ENCODE results near the gene GPHN.

GPHN gene

DNA sequence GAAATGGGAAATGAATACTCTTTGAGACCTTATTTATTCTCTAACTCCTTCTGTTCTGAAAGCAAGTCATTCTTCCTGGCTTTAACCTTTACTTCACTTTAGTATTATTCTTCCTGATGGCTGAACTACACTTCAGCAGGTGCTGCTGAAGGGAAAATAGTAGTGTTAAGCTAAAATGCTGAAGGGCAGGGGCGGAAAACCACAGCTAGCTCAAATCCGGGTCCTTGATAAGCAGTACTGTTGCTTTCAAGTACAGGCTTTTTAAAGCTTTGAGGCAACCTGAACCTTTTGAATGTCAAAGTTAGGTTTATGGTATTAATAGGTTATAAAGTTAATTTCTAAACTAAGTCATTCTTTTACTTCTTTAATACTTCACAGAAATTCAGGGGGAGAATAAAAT, 11.0 kb upstream of the GPHN start:
- no peak for TF ChIP-seq FOXP2 (optimal IDR thresholded peaks at IDR 0.05; ENCODE audit: borderline replicate concordance, extremely low read depth, extremely low read length, insufficient read depth)
- no peak for TF ChIP-seq POLR2AphosphoS5 (IDR thresholded peaks at IDR 0.05; ENCODE audit: low read depth, low read length)
- TF ChIP-seq, protein P1, sequence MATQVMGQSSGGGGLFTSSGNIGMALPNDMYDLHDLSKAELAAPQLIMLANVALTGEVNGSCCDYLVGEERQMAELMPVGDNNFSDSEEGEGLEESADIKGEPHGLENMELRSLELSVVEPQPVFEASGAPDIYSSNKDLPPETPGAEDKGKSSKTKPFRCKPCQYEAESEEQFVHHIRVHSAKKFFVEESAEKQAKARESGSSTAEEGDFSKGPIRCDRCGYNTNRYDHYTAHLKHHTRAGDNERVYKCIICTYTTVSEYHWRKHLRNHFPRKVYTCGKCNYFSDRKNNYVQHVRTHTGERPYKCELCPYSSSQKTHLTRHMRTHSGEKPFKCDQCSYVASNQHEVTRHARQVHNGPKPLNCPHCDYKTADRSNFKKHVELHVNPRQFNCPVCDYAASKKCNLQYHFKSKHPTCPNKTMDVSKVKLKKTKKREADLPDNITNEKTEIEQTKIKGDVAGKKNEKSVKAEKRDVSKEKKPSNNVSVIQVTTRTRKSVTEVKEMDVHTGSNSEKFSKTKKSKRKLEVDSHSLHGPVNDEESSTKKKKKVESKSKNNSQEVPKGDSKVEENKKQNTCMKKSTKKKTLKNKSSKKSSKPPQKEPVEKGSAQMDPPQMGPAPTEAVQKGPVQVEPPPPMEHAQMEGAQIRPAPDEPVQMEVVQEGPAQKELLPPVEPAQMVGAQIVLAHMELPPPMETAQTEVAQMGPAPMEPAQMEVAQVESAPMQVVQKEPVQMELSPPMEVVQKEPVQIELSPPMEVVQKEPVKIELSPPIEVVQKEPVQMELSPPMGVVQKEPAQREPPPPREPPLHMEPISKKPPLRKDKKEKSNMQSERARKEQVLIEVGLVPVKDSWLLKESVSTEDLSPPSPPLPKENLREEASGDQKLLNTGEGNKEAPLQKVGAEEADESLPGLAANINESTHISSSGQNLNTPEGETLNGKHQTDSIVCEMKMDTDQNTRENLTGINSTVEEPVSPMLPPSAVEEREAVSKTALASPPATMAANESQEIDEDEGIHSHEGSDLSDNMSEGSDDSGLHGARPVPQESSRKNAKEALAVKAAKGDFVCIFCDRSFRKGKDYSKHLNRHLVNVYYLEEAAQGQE (IDR thresholded peaks at IDR 0.05; ENCODE audit: insufficient read depth in 1 of 2, low read depth in 2 of 2, low read length in 2 of 2): no peak
- no peak for TF ChIP-seq SIN3A (IDR thresholded peaks at IDR 0.05; ENCODE audit: borderline replicate concordance, insufficient read depth, low read length)
- TF ChIP-seq TAF1 (IDR thresholded peaks at IDR 0.05; ENCODE audit: borderline replicate concordance, insufficient read depth, low read length): no peak

DNA sequence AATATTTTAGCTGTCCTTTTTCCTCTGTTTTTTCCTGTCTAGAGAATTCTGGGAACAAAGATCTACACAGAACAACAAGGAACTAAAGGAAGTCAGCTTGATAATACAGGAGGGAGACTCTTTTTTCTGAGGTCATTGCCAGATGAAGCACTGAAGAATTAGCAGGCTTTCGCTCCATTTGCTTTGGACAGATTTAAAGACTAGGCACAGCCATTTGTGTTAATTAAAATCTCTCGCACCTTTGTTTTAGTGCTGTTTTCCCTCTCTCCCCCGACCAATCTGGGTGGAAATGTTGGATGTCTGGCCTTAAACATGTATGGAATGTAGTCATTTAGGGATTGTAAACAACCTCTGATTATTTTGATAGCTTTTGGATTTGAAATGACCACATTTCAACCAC, 9.6 kb upstream of the GPHN start:
- TF ChIP-seq FOXP2 (optimal IDR thresholded peaks at IDR 0.05; ENCODE audit: borderline replicate concordance, extremely low read depth, extremely low read length, insufficient read depth): no peak
- no peak for TF ChIP-seq SIN3A (IDR thresholded peaks at IDR 0.05; ENCODE audit: borderline replicate concordance, insufficient read depth, low read length)
- TF ChIP-seq, protein P1 (IDR thresholded peaks at IDR 0.05; ENCODE audit: insufficient read depth in 1 of 2, low read depth in 2 of 2, low read length in 2 of 2): no peak
- TF ChIP-seq POLR2AphosphoS5 (IDR thresholded peaks at IDR 0.05; ENCODE audit: low read depth, low read length): no peak
- TF ChIP-seq TAF1 (IDR thresholded peaks at IDR 0.05; ENCODE audit: borderline replicate concordance, insufficient read depth, low read length): no peak

DNA sequence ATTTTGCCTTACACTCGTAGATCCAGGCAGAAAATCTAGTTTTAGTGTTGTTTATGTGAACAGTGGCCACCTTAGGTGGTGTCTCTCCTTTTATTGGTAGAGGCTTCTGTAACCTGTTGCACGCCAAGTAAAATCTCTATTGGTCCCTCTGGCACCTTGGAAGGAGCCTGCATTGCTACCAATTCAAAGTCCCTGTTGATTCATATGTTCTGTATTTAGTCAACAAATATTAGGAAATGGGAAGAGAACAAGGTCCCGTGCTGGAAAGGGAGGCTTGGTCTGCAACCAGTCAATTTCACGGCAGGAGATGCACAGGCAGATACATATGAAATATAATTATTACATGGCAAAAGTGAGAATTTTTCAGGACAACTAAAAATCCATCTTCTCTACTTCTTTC, 6.4 kb upstream of the GPHN start:
- TF ChIP-seq POLR2AphosphoS5 (IDR thresholded peaks at IDR 0.05; ENCODE audit: low read depth, low read length): no peak

DNA sequence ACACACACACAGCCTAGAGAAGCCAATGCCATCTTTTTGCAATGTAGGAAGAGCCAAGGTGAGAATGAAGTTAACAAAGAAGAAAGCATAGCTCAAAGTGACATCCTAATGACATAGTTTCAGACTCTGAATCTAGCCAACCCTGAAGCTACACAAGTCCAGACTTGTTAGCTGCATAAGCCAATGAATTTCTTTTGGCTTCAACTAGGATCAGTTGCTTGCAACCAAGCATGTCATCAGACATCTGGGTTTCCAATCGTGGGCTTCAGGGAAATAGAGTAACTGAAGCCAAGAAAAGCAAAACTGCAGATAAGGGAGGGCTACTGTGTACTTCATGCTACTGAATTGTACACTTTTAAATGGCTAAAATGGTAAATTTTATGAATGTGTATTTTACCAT, 4.4 kb upstream of the GPHN start:
- TF ChIP-seq TAF1 (IDR thresholded peaks at IDR 0.05; ENCODE audit: borderline replicate concordance, insufficient read depth, low read length): no peak
- no peak for TF ChIP-seq SIN3A (IDR thresholded peaks at IDR 0.05; ENCODE audit: borderline replicate concordance, insufficient read depth, low read length)
- TF ChIP-seq, protein P1 (IDR thresholded peaks at IDR 0.05; ENCODE audit: insufficient read depth in 1 of 2, low read depth in 2 of 2, low read length in 2 of 2): no peak
- no peak for TF ChIP-seq FOXP2 (optimal IDR thresholded peaks at IDR 0.05; ENCODE audit: borderline replicate concordance, extremely low read depth, extremely low read length, insufficient read depth)
- TF ChIP-seq POLR2AphosphoS5 (IDR thresholded peaks at IDR 0.05; ENCODE audit: low read depth, low read length): no peak

DNA sequence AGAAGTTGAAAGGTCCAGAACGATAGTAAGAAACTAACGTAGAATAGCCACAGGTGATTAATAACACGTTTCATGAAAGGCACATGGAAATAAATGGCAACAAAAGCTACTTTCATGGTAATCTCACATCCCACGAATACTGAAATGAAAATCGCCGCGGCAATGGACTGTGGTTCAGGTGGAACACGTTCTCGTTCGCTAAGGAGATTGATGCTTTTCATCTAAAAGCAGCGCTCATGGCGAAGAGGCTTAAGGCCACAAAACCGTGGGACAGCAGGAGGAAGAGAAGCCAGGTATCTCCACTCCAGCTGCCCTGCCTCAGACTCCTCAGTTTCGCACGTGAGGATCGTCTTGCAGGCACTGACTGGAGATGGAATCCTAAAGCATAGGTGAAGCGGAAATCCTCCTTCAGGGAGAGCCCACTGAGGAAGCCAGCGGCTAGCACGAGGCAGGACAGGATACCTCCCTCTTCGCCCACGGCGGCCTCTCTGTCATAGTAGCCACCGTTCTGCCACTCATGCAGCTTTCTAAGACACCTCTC, 696 bp upstream of the GPHN start:
- TF ChIP-seq FOXP2 (optimal IDR thresholded peaks at IDR 0.05; ENCODE audit: borderline replicate concordance, extremely low read depth, extremely low read length, insufficient read depth): no peak
- no peak for TF ChIP-seq POLR2AphosphoS5 (IDR thresholded peaks at IDR 0.05; ENCODE audit: low read depth, low read length)
- no peak for TF ChIP-seq SIN3A (IDR thresholded peaks at IDR 0.05; ENCODE audit: borderline replicate concordance, insufficient read depth, low read length)
- TF ChIP-seq, protein P1 (IDR thresholded peaks at IDR 0.05; ENCODE audit: insufficient read depth in 1 of 2, low read depth in 2 of 2, low read length in 2 of 2): no peak
- no peak for TF ChIP-seq TAF1 (IDR thresholded peaks at IDR 0.05; ENCODE audit: borderline replicate concordance, insufficient read depth, low read length)

All from PFSK-1 (cell line).